Measurements from ENCODE around the gene SLC7A7. TPM values are rescaled to one million over a fixed set of nuclear protein-coding genes. Genes with fewer than 3 reads are reported as not detected.
A peak's percentile ranks its signal among the peaks of the same experiment; 100 is the strongest.
"Not testable (repeated sequence)": the region's sequence is repeated elsewhere in the genome, so short reads cannot be mapped to it uniquely, and the experiment has no call there.

SLC7A7 gene
- total RNA-seq, 1 donor from 2014 or later: 14.3 TPM

- FAIRE-seq (no peak), DNase-seq (ENCODE audit: low read depth) (no peak)
- H3K27me3 ChIP-seq (ENCODE audit: insufficient read depth, low read length): no peaks in the 10 kb centered on the region
- H3K79me2 ChIP-seq (ENCODE audit: insufficient read depth, low read length): no peaks in the 10 kb centered on the region
- Mint-ChIP-seq H3K36me3 (ENCODE audit: low read depth, unreplicated experiment) (no peaks in the 10 kb centered on the region), H3K9me3 (ENCODE audit: unreplicated experiment) (peaks cover 2% of the 10 kb centered on the region), H3K4me1 (ENCODE audit: low read depth, unreplicated experiment) (peaks cover 2% of the 10 kb centered on the region), H3K27me3 (ENCODE audit: low read depth, unreplicated experiment) (peaks cover 4% of the 10 kb centered on the region), H3K27ac (ENCODE audit: unreplicated experiment) (peak overlapping the region; percentile 41), H3K4me3 (ENCODE audit: unreplicated experiment) (peak overlapping the region; percentile 40)
- H3K36me3 ChIP-seq (ENCODE audit: insufficient read depth, low read length): no peaks in the 10 kb centered on the region
- no peak overlapping the region for H3K27ac ChIP-seq (ENCODE audit: low read depth, low read length)
- no peaks in the 10 kb centered on the region for H4K20me1 ChIP-seq (ENCODE audit: insufficient read depth, low read length)
- no peak overlapping the region for H3K9ac ChIP-seq (ENCODE audit: low read length)
- H3K4me3 ChIP-seq (ENCODE audit: insufficient read depth, low read depth, low read length): no peak overlapping the region
- TF ChIP-seq EZH2 (IDR thresholded peaks at IDR 0.05; ENCODE audit: insufficient read depth, low read length) (no peak), CTCF (IDR thresholded peaks at IDR 0.05; ENCODE audit: insufficient read depth, low read depth, low read length) (no peak)
- no peaks in the 10 kb centered on the region for H3K4me1 ChIP-seq (ENCODE audit: insufficient read depth, low read length)
- no peak overlapping the region for H2AFZ ChIP-seq (ENCODE audit: low read depth, low read length)
- H3K4me2 ChIP-seq (ENCODE audit: low read length): no peak overlapping the region
- no peaks in the 10 kb centered on the region for H3K9me3 ChIP-seq (ENCODE audit: insufficient read depth, low read depth, low read length)
These were observed 75.8 kb downstream of the SLC7A7 start for GRCh38 chr14:22739423-22739822.

- H3K4me3 ChIP-seq (ENCODE audit: insufficient read depth, low read depth, low read length): no peak overlapping the region
- FAIRE-seq: no peak
- no peak overlapping the region for H3K4me3 Mint-ChIP-seq (ENCODE audit: unreplicated experiment)
These were observed 78.2 kb downstream of the SLC7A7 start for GRCh38 chr14:22737052-22737451.

GRCh38 chr14:22736384-22736783 lies 78.9 kb downstream of the SLC7A7 start:
- not testable (repeated sequence) for H3K9me3 Mint-ChIP-seq (ENCODE audit: unreplicated experiment); H3K79me2 ChIP-seq (ENCODE audit: insufficient read depth, low read length); H3K4me2 ChIP-seq (ENCODE audit: low read length); H3K4me3 ChIP-seq (ENCODE audit: insufficient read depth, low read depth, low read length); H3K4me1 ChIP-seq (ENCODE audit: insufficient read depth, low read length); H2AFZ ChIP-seq (ENCODE audit: low read depth, low read length); H3K9ac ChIP-seq (ENCODE audit: low read length); H3K27me3 Mint-ChIP-seq (ENCODE audit: low read depth, unreplicated experiment); DNase-seq (ENCODE audit: low read depth); H3K27ac Mint-ChIP-seq (ENCODE audit: unreplicated experiment); H3K9me3 ChIP-seq (ENCODE audit: insufficient read depth, low read depth, low read length); H3K4me3 Mint-ChIP-seq (ENCODE audit: unreplicated experiment); H4K20me1 ChIP-seq (ENCODE audit: insufficient read depth, low read length); FAIRE-seq; H3K27me3 ChIP-seq (ENCODE audit: insufficient read depth, low read length); H3K36me3 Mint-ChIP-seq (ENCODE audit: low read depth, unreplicated experiment); H3K36me3 ChIP-seq (ENCODE audit: insufficient read depth, low read length); H3K27ac ChIP-seq (ENCODE audit: low read depth, low read length); H3K4me1 Mint-ChIP-seq (ENCODE audit: low read depth, unreplicated experiment)

More at GRCh38 chr14:22737052-22737451, 78.2 kb downstream of the SLC7A7 start:
- Histone ChIP-seq H3K4me1 (ENCODE audit: insufficient read depth, low read length) (no peaks in the 10 kb centered on the region), H3K27me3 (ENCODE audit: insufficient read depth, low read length) (no peaks in the 10 kb centered on the region), H3K79me2 (ENCODE audit: insufficient read depth, low read length) (no peaks in the 10 kb centered on the region), H2AFZ (ENCODE audit: low read depth, low read length) (no peak overlapping the region), H3K4me2 (ENCODE audit: low read length) (no peak overlapping the region), H3K9ac (ENCODE audit: low read length) (no peak overlapping the region), H3K27ac (ENCODE audit: low read depth, low read length) (no peak overlapping the region), H3K36me3 (ENCODE audit: insufficient read depth, low read length) (no peaks in the 10 kb centered on the region), H3K9me3 (ENCODE audit: insufficient read depth, low read depth, low read length) (no peaks in the 10 kb centered on the region), H4K20me1 (ENCODE audit: insufficient read depth, low read length) (no peaks in the 10 kb centered on the region)
- TF ChIP-seq CTCF (IDR thresholded peaks at IDR 0.05; ENCODE audit: insufficient read depth, low read depth, low read length) (no peak), EZH2 (IDR thresholded peaks at IDR 0.05; ENCODE audit: insufficient read depth, low read length) (no peak)
- Mint-ChIP-seq H3K36me3 (ENCODE audit: low read depth, unreplicated experiment) (no peaks in the 10 kb centered on the region), H3K27ac (ENCODE audit: unreplicated experiment) (no peak overlapping the region), H3K27me3 (ENCODE audit: low read depth, unreplicated experiment) (no peaks in the 10 kb centered on the region), H3K4me1 (ENCODE audit: low read depth, unreplicated experiment) (peaks cover 2% of the 10 kb centered on the region), H3K9me3 (ENCODE audit: unreplicated experiment) (peaks cover 2% of the 10 kb centered on the region)
- DNase-seq (ENCODE audit: low read depth): no peak
